HepG2 (cell line): Measurements from ENCODE around the gene SOCS3. TPM values are rescaled to one million over a fixed set of nuclear protein-coding genes. Genes with fewer than 3 reads are reported as not detected.
A peak's percentile ranks its signal among the peaks of the same experiment; 100 is the strongest.

Experiments
- EED ChIP-seq: sonication (generic); formaldehyde crosslinking; IDR thresholded peaks from 2 replicates; pipeline ENCODE4 v1.5.0; 2020; ENCODE audit warnings: mild to moderate bottlenecking, missing genetic modification reagents
- EP300 ChIP-seq, 3 experiments: sonication (generic) in 1 of 3; formaldehyde crosslinking in 1 of 3; IDR thresholded peaks; 2 replicates each; pipeline versions ENCODE4 v1.5.1 to v1.6.1; 2011 to 2020; ENCODE audit warnings: low read depth in 2 of 3, low read length in 2 of 3, borderline replicate concordance in 1 of 3, improper control_type of control experiment in 1 of 3, mild to moderate bottlenecking in 1 of 3, missing genetic modification reagents in 1 of 3, moderate library complexity in 1 of 3
- FOSL2 ChIP-seq: sonication (generic); formaldehyde crosslinking; IDR thresholded peaks from 2 replicates; pipeline ENCODE4 v1.4.0; 2020; ENCODE audit warnings: missing genetic modification reagents
- FOXC1 ChIP-seq: sonication (generic); formaldehyde crosslinking; IDR thresholded peaks from 2 replicates; pipeline ENCODE4 v1.8.0; 2022; ENCODE audit warnings: mild to moderate bottlenecking, missing genetic modification reagents, borderline replicate concordance
- GFI1 ChIP-seq: sonication (generic); formaldehyde crosslinking; IDR thresholded peaks from 2 replicates; pipeline ENCODE4 v1.5.0; 2020; ENCODE audit warnings: missing genetic modification reagents, mild to moderate bottlenecking, borderline replicate concordance
- GTF3A ChIP-seq: sonication (generic); formaldehyde crosslinking; conservative IDR thresholded peaks from 2 replicates; pipeline ENCODE4 v1.4.0; 2020; ENCODE audit warnings: mild to moderate bottlenecking, missing genetic modification reagents
- NCOA5 ChIP-seq: sonication (generic); formaldehyde crosslinking; IDR thresholded peaks from 2 replicates; pipeline ENCODE4 v1.4.0; 2020; ENCODE audit warnings: missing genetic modification reagents
- NFE2L1 ChIP-seq: sonication (generic); formaldehyde crosslinking; IDR thresholded peaks from 2 replicates; pipeline ENCODE4 v1.4.0; 2020; ENCODE audit warnings: missing genetic modification reagents, mild to moderate bottlenecking, borderline replicate concordance
- NONO ChIP-seq, 2 experiments: fragments of 450-650 bp in 1 of 2; sonication (generic) in 1 of 2; formaldehyde crosslinking in 1 of 2; IDR thresholded peaks in 1 of 2; conservative IDR thresholded peaks in 1 of 2; 2 replicates each; pipeline versions ENCODE4 v1.6.1 to v1.8.0; 2017 to 2022; ENCODE audit warnings: mild to moderate bottlenecking in 1 of 2, missing genetic modification reagents in 1 of 2, moderate library complexity in 1 of 2
- ONECUT2 ChIP-seq: sonication (generic); formaldehyde crosslinking; IDR thresholded peaks from 2 replicates; pipeline ENCODE4 v1.4.0; 2020; ENCODE audit warnings: missing genetic modification reagents
- PAWR ChIP-seq: sonication (generic); formaldehyde crosslinking; IDR thresholded peaks from 2 replicates; pipeline ENCODE4 v1.4.0; 2020; ENCODE audit warnings: missing genetic modification reagents, mild to moderate bottlenecking, borderline replicate concordance
- RBFOX2 ChIP-seq: fragments of 200-400 bp; formaldehyde crosslinking; IDR thresholded peaks from 2 replicates; pipeline ENCODE4 v1.6.1; 2017; ENCODE audit warnings: low read depth, mild to moderate bottlenecking, low read length
- REPIN1 ChIP-seq: sonication (generic); formaldehyde crosslinking; IDR thresholded peaks from 2 replicates; pipeline ENCODE4 v1.8.0; 2022; ENCODE audit warnings: missing genetic modification reagents, low read depth, mild to moderate bottlenecking, borderline replicate concordance
- RFXANK ChIP-seq: IDR thresholded peaks from 2 replicates; pipeline ENCODE4 v1.6.1; 2016
- SIN3B ChIP-seq: fragments of 150-350 bp; IDR thresholded peaks from 2 replicates; pipeline ENCODE4 v1.6.1; 2014; ENCODE audit warnings: low read length
- SOX13 ChIP-seq, 3 experiments: fragments of 450-650 bp in 1 of 3; sonication (generic) in 1 of 3; formaldehyde crosslinking in 1 of 3; IDR thresholded peaks in 2 of 3; conservative IDR thresholded peaks in 1 of 3; 2 replicates each; pipeline versions ENCODE4 v1.5.0 to v1.6.1; 2016 to 2020; ENCODE audit warnings: antibody characterized with exemption in 1 of 3, mild to moderate bottlenecking in 1 of 3, missing compliant biosample characterization in 1 of 3, missing genetic modification reagents in 1 of 3, moderate library complexity in 1 of 3
- SRSF1 ChIP-seq: fragments of 200-400 bp; formaldehyde crosslinking; optimal IDR thresholded peaks from 2 replicates; pipeline ENCODE3; 2017; ENCODE audit warnings: mild to moderate bottlenecking, low read depth, low read length, moderate library complexity
- STAT5B ChIP-seq: sonication (generic); formaldehyde crosslinking; IDR thresholded peaks from 2 replicates; pipeline ENCODE4 v1.4.0; 2020; ENCODE audit warnings: missing genetic modification reagents
- TAF1 ChIP-seq: sonication (generic); formaldehyde crosslinking; IDR thresholded peaks from 2 replicates; pipeline ENCODE4 v1.4.0; 2020; ENCODE audit warnings: missing genetic modification reagents
- TAF15 ChIP-seq: fragments of 200-400 bp; formaldehyde crosslinking; IDR thresholded peaks from one replicate; pipeline ENCODE4 v1.6.1; 2018; ENCODE audit warnings: mild to moderate bottlenecking, low read depth, low read length; ENCODE audit not compliant: poor library complexity, severe bottlenecking
- THAP11 ChIP-seq: IDR thresholded peaks from 2 replicates; pipeline ENCODE4 v1.6.1; 2016; ENCODE audit warnings: missing biosample characterization, missing genetic modification reagents
- ZBTB8A ChIP-seq: sonication (generic); formaldehyde crosslinking; IDR thresholded peaks from 2 replicates; pipeline ENCODE4 v1.4.0; 2020; ENCODE audit warnings: mild to moderate bottlenecking, low read depth, missing genetic modification reagents, borderline replicate concordance
- ZNF383 ChIP-seq: sonication (generic); formaldehyde crosslinking; IDR thresholded peaks from 2 replicates; pipeline ENCODE4 v1.4.0; 2020; ENCODE audit warnings: missing genetic modification reagents, mild to moderate bottlenecking, borderline replicate concordance
- ZNF672 ChIP-seq: sonication (generic); formaldehyde crosslinking; IDR thresholded peaks from 2 replicates; pipeline ENCODE4 v1.8.1; 2022; ENCODE audit warnings: missing genetic modification reagents
- ZZZ3 ChIP-seq: sonication (generic); formaldehyde crosslinking; IDR thresholded peaks from 2 replicates; pipeline ENCODE4 v1.4.0; 2020; ENCODE audit warnings: missing genetic modification reagents, mild to moderate bottlenecking, borderline replicate concordance
- polyA plus RNA-seq, 8 experiments: library from polyadenylated mRNA; depleted of rRNA in 3 of 8; stranded (reverse) in 7 of 8; unstranded in 1 of 8; fragments of >200 nt; fragmentation: Illumina TruSeq in 4 of 8; extraction: Trizol in 4 of 8; gene quantifications; 2 replicates each; pipeline versions ENCODE4 v1.2.1 to v1.2.3, GENCODE V29; 2011 to 2016; ENCODE audit warnings: low read depth in 4 of 8, missing spikeins in 1 of 8, mixed read lengths in 1 of 8; ENCODE audit not compliant: insufficient read depth in 1 of 8
- total RNA-seq, 5 experiments: library from RNA; depleted of rRNA; stranded (reverse); fragments of >200 nt; fragmentation: Illumina TruSeq; extraction: Trizol; gene quantifications; 2 replicates each; pipeline ENCODE4 v1.2.3, GENCODE V29; 2016; ENCODE audit warnings: low read depth in 1 of 5
- TF ChIP-seq, protein P1 (sequence below): sonication (generic); formaldehyde crosslinking; IDR thresholded peaks from 2 replicates; pipeline ENCODE4 v1.4.0; 2020; ENCODE audit warnings: low read depth, mild to moderate bottlenecking, missing genetic modification reagents
- TF ChIP-seq, protein P2 (sequence below): sonication (generic); formaldehyde crosslinking; IDR thresholded peaks from 2 replicates; pipeline ENCODE4 v1.5.0; 2020; ENCODE audit warnings: mild to moderate bottlenecking, missing genetic modification reagents

Gene SOCS3
- total and polyA plus RNA-seq, 2 of the 13 experiments (the other 11 are each of a cell fraction or from before 2014, with no cell fraction given) = 0.77 to 2.4 TPM

- TF ChIP-seq PAWR (CRISPR knock-in tag) (0 out of 2 replicates have a peak, but pooled peaks have one; percentile 70), NONO (IDR thresholded peaks at IDR 0.05) (no peak), NONO (CRISPR knock-in tag; conservative IDR thresholded peaks at IDR 0.05) (peak; percentile 97), TAF1 (CRISPR knock-in tag) (peak; percentile 90), NFE2L1 (CRISPR knock-in tag) (no peak; the same call in 1 of the 2 replicates), THAP11 (peak; percentile 95), ZNF383 (CRISPR knock-in tag) (no peak), TAF15 (no peak), STAT5B (CRISPR knock-in tag) (peak; percentile 76; the same call in 1 of the 2 replicates), RBFOX2 (peak; percentile 99), ONECUT2 (CRISPR knock-in tag) (no peak), ZBTB8A (CRISPR knock-in tag) (no peak), SOX13 (IDR thresholded peaks at IDR 0.05) (no peak; the same call in 1 of the 2 replicates), SOX13 (CRISPR knock-in tag; conservative IDR thresholded peaks at IDR 0.05 in 1 of 2, IDR thresholded peaks at IDR 0.05 in 1 of 2) (peak in 1 of 2 experiments; percentile 85; a peak in 2 of 4 replicates), ZZZ3 (CRISPR knock-in tag) (peak; percentile 96), EP300 (IDR thresholded peaks at IDR 0.05; ENCODE audit: low read depth in 2 of 2, low read length in 2 of 2) (peak; percentile 15 to 72; a peak in 2 of 4 replicates), EP300 (CRISPR knock-in tag; IDR thresholded peaks at IDR 0.05; ENCODE audit: borderline replicate concordance) (peak; percentile 52; the same call in 1 of the 2 replicates), EED (CRISPR knock-in tag) (peak; percentile 99), FOSL2 (CRISPR knock-in tag) (peak; percentile 68), ZNF672 (CRISPR knock-in tag) (peak; percentile 81; the same call in 1 of the 2 replicates), SIN3B (peak; percentile 84), GFI1 (CRISPR knock-in tag) (peak; percentile 79; the same call in 1 of the 2 replicates), REPIN1 (CRISPR knock-in tag) (peak; percentile 59; the same call in 1 of the 2 replicates), NCOA5 (no peak), GTF3A (CRISPR knock-in tag) (no peak), RFXANK (CRISPR knock-in tag) (0 out of 2 replicates have a peak, but pooled peaks have one; percentile 28), FOXC1 (peak; percentile 94), SRSF1 (peak; percentile 75)
- TF ChIP-seq, protein P1, sequence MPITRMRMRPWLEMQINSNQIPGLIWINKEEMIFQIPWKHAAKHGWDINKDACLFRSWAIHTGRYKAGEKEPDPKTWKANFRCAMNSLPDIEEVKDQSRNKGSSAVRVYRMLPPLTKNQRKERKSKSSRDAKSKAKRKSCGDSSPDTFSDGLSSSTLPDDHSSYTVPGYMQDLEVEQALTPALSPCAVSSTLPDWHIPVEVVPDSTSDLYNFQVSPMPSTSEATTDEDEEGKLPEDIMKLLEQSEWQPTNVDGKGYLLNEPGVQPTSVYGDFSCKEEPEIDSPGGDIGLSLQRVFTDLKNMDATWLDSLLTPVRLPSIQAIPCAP = 0 out of 2 replicates have a peak, but pooled peaks have one; percentile 84
- TF ChIP-seq, protein P2, sequence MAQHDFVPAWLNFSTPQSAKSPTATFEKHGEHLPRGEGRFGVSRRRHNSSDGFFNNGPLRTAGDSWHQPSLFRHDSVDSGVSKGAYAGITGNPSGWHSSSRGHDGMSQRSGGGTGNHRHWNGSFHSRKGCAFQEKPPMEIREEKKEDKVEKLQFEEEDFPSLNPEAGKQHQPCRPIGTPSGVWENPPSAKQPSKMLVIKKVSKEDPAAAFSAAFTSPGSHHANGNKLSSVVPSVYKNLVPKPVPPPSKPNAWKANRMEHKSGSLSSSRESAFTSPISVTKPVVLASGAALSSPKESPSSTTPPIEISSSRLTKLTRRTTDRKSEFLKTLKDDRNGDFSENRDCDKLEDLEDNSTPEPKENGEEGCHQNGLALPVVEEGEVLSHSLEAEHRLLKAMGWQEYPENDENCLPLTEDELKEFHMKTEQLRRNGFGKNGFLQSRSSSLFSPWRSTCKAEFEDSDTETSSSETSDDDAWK (CRISPR knock-in tag) = no peak
These were observed 18.6 kb upstream of the SOCS3 start, which contains the start of gene PGS1 (continued) for GRCh38 chr17:78378225-78379130.
